Hepatocyte (in vitro differentiated cells): ENCODE measurements around the gene PLA2G4E. TPM values are rescaled to one million over a fixed set of nuclear protein-coding genes. Genes with fewer than 3 reads are reported as not detected.

ENCODE experiments used
- DNase-seq: peaks from one replicate; pipeline ENCODE4 v3.0.0-alpha.2; 2016; ENCODE audit warnings: low spot score
- H2AFZ ChIP-seq: fragments of 200-600 bp; sonication (generic); 2 replicates; pipeline ENCODE4 v1.6.0; 2016; ENCODE audit warnings: antibody characterized with exemption, mild to moderate bottlenecking
- H3K27ac ChIP-seq: fragments of 200-600 bp; sonication (generic); 2 replicates; pipeline ENCODE4 v1.5.1; 2016; ENCODE audit warnings: mild to moderate bottlenecking
- H3K27me3 ChIP-seq: fragments of 200-600 bp; sonication (generic); 2 replicates; pipeline ENCODE4 v1.6.1; 2016
- H3K36me3 ChIP-seq: fragments of 200-600 bp; sonication (generic); replicated peaks from 2 replicates; pipeline ENCODE4 v1.5.1; 2016; ENCODE audit warnings: low read depth; ENCODE audit not compliant: insufficient read depth
- H3K4me1 ChIP-seq: fragments of 200-600 bp; sonication (generic); 2 replicates; pipeline ENCODE4 v1.5.1; 2016; ENCODE audit warnings: mild to moderate bottlenecking, moderate library complexity; ENCODE audit not compliant: insufficient read depth
- H3K4me2 ChIP-seq: fragments of 200-600 bp; sonication (generic); 2 replicates; pipeline ENCODE4 v1.6.0; 2016
- H3K4me3 ChIP-seq: fragments of 200-600 bp; sonication (generic); 2 replicates; pipeline ENCODE4 v1.5.1; 2016; ENCODE audit warnings: mild to moderate bottlenecking
- H3K79me2 ChIP-seq: fragments of 200-600 bp; sonication (generic); 2 replicates; pipeline ENCODE4 v1.6.0; 2017; ENCODE audit warnings: mild to moderate bottlenecking
- H3K9me2 ChIP-seq: fragments of 200-600 bp; sonication (generic); replicated peaks from 2 replicates; pipeline ENCODE4 v1.6.0; 2017; ENCODE audit warnings: mild to moderate bottlenecking; ENCODE audit not compliant: insufficient read depth
- H3K9me3 ChIP-seq: fragments of 200-600 bp; sonication (generic); 2 replicates; pipeline ENCODE4 v1.5.1; 2016; ENCODE audit warnings: low read depth, mild to moderate bottlenecking
- H4K20me1 ChIP-seq: fragments of 200-600 bp; sonication (generic); 2 replicates; pipeline ENCODE4 v1.6.0; 2016; ENCODE audit warnings: mild to moderate bottlenecking; ENCODE audit not compliant: insufficient read depth, poor library complexity, severe bottlenecking
- CTCF ChIP-seq: fragments of 200-600 bp; sonication (generic); IDR thresholded peaks from 2 replicates; pipeline ENCODE4 v1.5.1; 2016; ENCODE audit warnings: antibody characterized with exemption, mild to moderate bottlenecking; ENCODE audit not compliant: poor library complexity
- EZH2 ChIP-seq: fragments of 200-600 bp; sonication (generic); IDR thresholded peaks from 2 replicates; pipeline ENCODE4 v1.6.1; 2016; ENCODE audit warnings: antibody characterized with exemption, mild to moderate bottlenecking, borderline replicate concordance
- EZH2phosphoT487 ChIP-seq: fragments of 200-600 bp; sonication (generic); IDR thresholded peaks from one replicate; pipeline ENCODE4 v1.6.1; 2018; ENCODE audit warnings: antibody characterized with exemption, mild to moderate bottlenecking, low read depth, moderate library complexity; ENCODE audit not compliant: unreplicated experiment, severe bottlenecking
- WGBS: methylation state at CpG from one replicate; pipeline ENCODE4 v1.1.6; 2016; ENCODE audit warnings: low lambda C conversion rate; ENCODE audit errors: missing lambda C conversion rate; 5-methylcytosine and 5-hydroxymethylcytosine counted together
- polyA plus RNA-seq: library from polyadenylated mRNA; unstranded; fragments of >200 nt; fragmentation: Nextera tagmentation; extraction: Ambion mirVana; gene quantifications from 2 replicates; pipeline ENCODE4 v1.2.1, GENCODE V29; 2016
- total RNA-seq: library from RNA; depleted of rRNA; stranded (reverse); fragments of >200 nt; gene quantifications from 2 replicates; pipeline ENCODE4 v1.2.3, GENCODE V29; 2014

PLA2G4E gene
- total and polyA plus RNA-seq, 2 experiments from 2014 or later: 0.07 to 0.54 TPM

- Histone ChIP-seq H3K4me3 (no peak overlapping the region), H3K27me3 (no peaks in the 10 kb centered on the region), H3K4me2 (no peak overlapping the region), H3K4me1 (peaks cover 14% of the 10 kb centered on the region), H4K20me1 (no peaks in the 10 kb centered on the region), H3K9me2 (no peaks in the 10 kb centered on the region), H3K36me3 (no peaks in the 10 kb centered on the region), H3K79me2 (peaks cover 32% of the 10 kb centered on the region), H3K9me3 (no peaks in the 10 kb centered on the region), H3K27ac (peak overlapping the region; percentile 42), H2AFZ (no peak overlapping the region)
- WGBS: 82% methylated on average over 9 of the region's 9 CpGs
- no peak for TF ChIP-seq EZH2
- TF ChIP-seq EZH2phosphoT487: no peak
- TF ChIP-seq CTCF: no peak
- DNase-seq: no peak
These were observed 80.9 kb downstream of the PLA2G4E start for GRCh38 chr15:41939986-41940385.

GRCh38 chr15:41937568-41937923, 83.3 kb downstream of the PLA2G4E start:
- no peak overlapping the region for H3K4me2 ChIP-seq
- no peak for DNase-seq
- no peak overlapping the region for H3K27ac ChIP-seq
- no peaks in the 10 kb centered on the region for H4K20me1 ChIP-seq
- H3K36me3 ChIP-seq: no peaks in the 10 kb centered on the region
- H2AFZ ChIP-seq: no peak overlapping the region
- H3K9me3 ChIP-seq: no peaks in the 10 kb centered on the region
- H3K9me2 ChIP-seq: no peaks in the 10 kb centered on the region
- peaks cover 29% of the 10 kb centered on the region for H3K79me2 ChIP-seq
- H3K4me3 ChIP-seq: no peak overlapping the region
- peaks cover 19% of the 10 kb centered on the region for H3K4me1 ChIP-seq
- WGBS: 84% methylated on average over 4 of the region's 4 CpGs
- H3K27me3 ChIP-seq: no peaks in the 10 kb centered on the region
- TF ChIP-seq CTCF (no peak), EZH2phosphoT487 (no peak), EZH2 (no peak)

- Histone ChIP-seq H3K9me3 (no peaks in the 10 kb centered on the region), H3K4me1 (peaks cover 24% of the 10 kb centered on the region), H3K4me2 (no peak overlapping the region), H3K27me3 (no peaks in the 10 kb centered on the region), H3K27ac (no peak overlapping the region), H2AFZ (no peak overlapping the region), H3K4me3 (no peak overlapping the region), H4K20me1 (no peaks in the 10 kb centered on the region), H3K9me2 (no peaks in the 10 kb centered on the region), H3K36me3 (no peaks in the 10 kb centered on the region), H3K79me2 (peaks cover 29% of the 10 kb centered on the region)
- WGBS: 90% methylated on average over 19 of the region's 19 CpGs
- TF ChIP-seq EZH2: no peak
- no peak for DNase-seq
These were observed 83.9 kb downstream of the PLA2G4E start for GRCh38 chr15:41936649-41937567.

DNA sequence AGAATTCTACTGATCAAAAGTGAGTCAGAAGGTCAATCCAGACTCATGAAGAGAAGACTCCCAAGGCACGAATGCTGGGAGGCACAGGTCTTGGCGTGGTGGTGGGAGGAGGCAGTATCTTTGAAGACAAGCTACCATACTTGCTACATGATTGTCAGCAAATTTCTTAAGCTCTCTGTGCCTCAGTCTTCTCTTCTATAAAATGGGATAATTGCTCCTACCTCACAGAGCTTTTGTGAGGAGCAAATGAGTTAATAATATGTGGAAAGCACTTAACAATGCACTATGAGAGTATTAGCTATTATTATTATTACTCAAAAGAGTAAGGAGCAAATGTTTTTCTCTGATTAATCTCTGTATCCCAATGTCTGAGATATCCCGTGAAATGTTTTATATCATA, 84.7 kb downstream of the PLA2G4E start:
- Histone ChIP-seq H3K9me2 (no peaks in the 10 kb centered on the region), H4K20me1 (no peaks in the 10 kb centered on the region), H3K36me3 (no peaks in the 10 kb centered on the region), H3K27me3 (no peaks in the 10 kb centered on the region), H3K4me2 (no peak overlapping the region), H3K4me1 (peaks cover 25% of the 10 kb centered on the region), H3K9me3 (no peaks in the 10 kb centered on the region), H2AFZ (no peak overlapping the region), H3K27ac (no peak overlapping the region), H3K79me2 (peaks cover 25% of the 10 kb centered on the region), H3K4me3 (no peak overlapping the region)
- TF ChIP-seq CTCF (no peak), EZH2phosphoT487 (no peak), EZH2 (no peak)
- DNase-seq: no peak
- WGBS: 97% methylated on average over 3 of the region's 3 CpGs
